Epithelial cell of prostate (primary cell): Measurements from ENCODE around the gene LAD1.

Experiments
- DNase-seq: peaks from one replicate; pipeline ENCODE4 v3.0.0-alpha.2; 2011; ENCODE audit warnings: low read depth, low spot score
- H3K27ac ChIP-seq: fragments of 450-650 bp; 2 replicates; pipeline ENCODE4 v1.5.1; 2017; ENCODE audit warnings: mild to moderate bottlenecking

The LAD1 gene, protein sequence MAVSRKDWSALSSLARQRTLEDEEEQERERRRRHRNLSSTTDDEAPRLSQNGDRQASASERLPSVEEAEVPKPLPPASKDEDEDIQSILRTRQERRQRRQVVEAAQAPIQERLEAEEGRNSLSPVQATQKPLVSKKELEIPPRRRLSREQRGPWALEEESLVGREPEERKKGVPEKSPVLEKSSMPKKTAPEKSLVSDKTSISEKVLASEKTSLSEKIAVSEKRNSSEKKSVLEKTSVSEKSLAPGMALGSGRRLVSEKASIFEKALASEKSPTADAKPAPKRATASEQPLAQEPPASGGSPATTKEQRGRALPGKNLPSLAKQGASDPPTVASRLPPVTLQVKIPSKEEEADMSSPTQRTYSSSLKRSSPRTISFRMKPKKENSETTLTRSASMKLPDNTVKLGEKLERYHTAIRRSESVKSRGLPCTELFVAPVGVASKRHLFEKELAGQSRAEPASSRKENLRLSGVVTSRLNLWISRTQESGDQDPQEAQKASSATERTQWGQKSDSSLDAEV

DNA sequence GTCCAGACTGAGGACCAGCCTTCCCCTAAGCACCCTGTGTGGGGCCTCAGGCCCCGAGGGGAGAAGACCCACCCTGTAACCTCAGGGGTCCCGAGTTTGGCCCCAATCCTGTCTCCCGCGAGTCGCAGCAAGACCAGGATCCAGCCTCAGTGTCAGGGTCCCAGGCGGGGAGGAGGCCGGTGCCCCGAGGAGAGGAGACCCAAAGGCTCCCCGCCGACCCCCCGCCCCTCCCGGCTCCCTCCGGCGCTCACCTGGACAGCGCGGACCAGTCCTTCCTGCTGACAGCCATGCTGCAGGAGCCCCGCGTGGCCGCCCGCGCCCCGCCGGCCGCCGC lies at the start of gene LAD1:
Gene LAD1, minus strand, starts transcription at position 307 of the 334 bp plus-strand sequence. Its CDS starts 18 bp downstream, at position 289.
- no peak for DNase-seq
- peak within 1 kb of the TSS; percentile 99 for H3K27ac ChIP-seq

DNA sequence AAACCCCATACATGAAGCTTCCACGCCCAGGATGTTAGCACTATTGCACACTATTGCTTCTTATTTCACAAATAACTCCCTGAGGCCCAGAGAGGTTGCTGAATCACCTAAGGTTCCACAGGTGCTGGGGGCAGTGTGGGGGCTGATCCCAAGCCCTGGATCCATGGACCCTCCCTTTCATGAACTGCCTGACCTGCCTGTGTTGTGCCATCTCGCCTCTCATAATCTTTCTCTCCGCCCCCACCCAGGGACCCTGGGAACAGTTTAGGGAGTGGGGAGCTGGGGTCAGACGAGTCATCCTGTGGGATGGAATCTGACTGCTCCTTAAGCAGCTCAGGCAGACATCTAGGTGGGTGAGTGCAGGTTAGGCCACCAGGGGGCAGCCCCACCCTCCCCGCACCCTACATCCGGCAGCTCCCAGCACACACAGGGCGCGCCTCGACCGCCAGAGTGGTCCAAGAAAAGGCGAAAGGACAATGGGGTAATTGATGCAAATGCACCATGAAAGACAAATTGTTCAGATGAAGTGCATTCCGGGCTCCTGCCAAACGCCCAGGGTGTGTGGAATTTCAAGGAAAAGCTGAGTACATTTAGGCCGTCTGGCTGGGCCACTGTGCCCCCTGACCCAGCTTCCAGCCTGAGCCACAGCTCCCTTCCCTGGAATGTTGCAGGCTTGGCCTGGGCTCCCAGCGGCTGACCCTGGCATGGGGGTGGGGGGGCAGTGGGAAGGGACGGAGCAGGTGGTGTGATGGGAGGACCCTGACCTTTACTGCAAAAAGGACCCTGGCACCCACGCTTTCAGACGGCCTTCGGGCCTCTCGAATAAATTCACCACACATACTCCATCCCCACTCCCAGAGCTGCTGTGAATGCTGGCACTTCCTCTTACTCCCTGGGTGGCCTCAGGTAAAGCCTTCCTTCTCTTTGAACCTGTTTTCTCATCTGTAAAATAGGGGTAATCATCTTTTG lies 49.1 kb upstream of the LAD1 start:
- peak overlapping the region; percentile 71 for H3K27ac ChIP-seq

DNA sequence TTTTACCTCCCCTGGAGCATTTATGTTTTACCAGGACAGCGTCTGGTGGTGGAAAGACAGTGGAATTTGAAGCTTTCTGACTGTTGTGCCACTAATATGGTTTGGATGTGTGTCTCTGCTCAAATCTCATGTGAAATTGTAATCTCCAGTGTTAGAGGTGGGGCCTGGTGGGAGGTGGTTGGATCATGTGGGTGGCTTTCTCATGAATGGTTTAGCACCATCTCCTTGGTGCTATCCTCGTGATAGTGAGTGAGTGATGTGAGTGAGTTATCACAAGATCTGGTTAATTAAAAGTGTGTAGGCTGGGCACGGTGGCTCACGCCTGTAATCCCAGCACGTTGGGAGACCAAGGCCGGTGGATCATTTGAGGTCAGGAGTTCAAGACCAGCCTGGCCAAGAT lies 46.2 kb upstream of the LAD1 start:
- H3K27ac ChIP-seq: no peak overlapping the region
- no peak for DNase-seq

More for the DNA sequence above, 49.1 kb upstream of the LAD1 start:
- no peak for DNase-seq

DNA sequence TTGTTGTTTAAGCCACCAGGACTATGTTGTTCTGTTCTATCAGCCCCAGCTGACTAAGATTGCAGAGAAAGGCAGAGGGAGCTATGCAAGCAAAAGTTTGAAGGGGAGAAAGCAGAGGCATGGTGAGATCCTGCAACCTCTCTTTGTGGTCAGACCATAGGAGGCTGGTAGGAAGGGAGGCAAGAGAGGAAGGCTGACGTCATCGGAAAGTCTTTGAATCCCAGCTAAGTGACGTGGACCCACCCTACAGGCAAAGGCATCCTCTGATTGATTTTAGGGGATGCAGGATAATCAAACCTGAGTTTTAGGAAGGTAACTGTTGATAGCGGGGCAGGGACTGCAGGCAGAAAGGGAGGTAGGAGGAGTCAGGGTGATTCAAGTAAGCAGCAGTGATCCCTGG lies 45.7 kb upstream of the LAD1 start:
- H3K27ac ChIP-seq: no peak overlapping the region
- no peak for DNase-seq

DNA sequence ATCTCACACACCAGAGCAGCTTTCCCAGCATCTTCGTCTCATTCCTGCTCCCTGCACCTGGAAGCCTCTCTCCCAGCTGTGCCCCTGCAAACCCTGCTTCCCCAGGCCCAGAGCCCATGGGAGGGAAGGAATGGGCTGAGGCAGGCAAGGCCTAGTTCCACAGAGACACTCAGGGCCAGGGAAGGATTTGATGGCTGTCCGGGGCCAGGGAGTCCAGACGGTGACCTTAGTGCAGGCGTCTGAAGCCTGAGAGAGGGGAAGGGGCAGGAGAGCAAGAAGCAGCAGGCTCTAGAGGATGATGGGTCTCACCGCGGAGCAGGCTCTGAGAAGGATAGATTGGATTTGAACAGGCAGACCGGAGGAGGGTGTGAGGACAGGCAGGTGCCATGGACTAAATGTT lies 44.6 kb upstream of the LAD1 start:
- H3K27ac ChIP-seq: no peak overlapping the region
- no peak for DNase-seq

DNA sequence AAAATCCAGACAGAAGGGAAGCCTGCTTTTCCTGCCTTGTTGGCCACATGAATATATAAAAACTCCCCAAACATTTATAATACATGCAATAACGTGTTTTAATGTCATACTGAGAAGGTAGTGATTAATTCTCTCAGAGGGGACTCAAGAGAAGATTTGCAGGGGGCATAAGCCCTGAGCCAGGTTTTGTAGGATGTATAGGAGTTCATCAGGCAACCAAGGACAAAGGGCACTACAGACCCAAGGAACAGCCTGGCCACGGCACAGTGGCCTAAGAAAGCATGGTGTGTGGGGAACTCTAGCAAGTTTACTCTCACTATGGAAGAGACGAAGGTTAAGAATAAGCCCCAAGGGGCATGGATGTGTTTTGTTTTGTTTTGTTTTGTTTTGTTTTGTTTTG lies 37.8 kb upstream of the LAD1 start:
- DNase-seq: no peak
- H3K27ac ChIP-seq: no peak overlapping the region

DNA sequence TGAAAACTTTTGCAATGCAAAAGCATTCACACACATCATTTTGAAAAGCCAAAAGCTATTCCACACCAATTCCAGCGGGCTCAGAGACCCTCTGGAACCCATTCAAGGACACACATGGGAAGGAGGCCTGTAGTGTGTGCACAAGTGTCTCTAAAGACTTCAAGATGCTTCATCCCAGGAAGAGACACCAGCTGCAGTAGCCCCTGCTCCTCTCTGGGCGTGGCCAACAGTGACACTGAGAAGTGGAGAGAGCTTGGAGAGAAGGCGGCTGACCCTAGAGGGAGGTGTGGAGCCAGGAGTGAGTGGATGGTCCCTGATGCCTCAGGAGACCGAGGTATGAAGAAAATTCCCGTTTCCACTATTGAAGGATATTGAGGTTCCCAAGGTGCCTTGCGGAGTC lies 37.3 kb upstream of the LAD1 start:
- H3K27ac ChIP-seq: peak overlapping the region; percentile 79

DNA sequence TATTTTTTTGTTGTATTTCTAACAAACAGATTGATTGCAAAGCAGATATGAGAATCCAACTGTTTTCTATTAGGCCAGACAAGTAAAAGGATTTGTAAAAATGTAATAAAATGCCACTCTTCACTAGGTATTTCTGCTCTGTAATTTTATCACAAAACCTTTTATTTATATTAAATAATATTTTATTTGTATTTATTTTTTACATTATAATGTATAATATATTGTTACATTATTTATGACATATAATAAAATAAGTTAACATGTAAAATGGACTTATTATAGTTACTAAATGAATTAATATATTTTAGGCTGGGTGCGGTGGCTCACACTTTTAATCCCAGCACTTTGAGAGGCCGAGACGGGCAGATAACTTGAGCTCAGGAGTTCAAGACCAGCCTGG lies 35.1 kb upstream of the LAD1 start:
- no peak overlapping the region for H3K27ac ChIP-seq
- DNase-seq: no peak

More for the DNA sequence above, 37.3 kb upstream of the LAD1 start:
- DNase-seq: no peak

DNA sequence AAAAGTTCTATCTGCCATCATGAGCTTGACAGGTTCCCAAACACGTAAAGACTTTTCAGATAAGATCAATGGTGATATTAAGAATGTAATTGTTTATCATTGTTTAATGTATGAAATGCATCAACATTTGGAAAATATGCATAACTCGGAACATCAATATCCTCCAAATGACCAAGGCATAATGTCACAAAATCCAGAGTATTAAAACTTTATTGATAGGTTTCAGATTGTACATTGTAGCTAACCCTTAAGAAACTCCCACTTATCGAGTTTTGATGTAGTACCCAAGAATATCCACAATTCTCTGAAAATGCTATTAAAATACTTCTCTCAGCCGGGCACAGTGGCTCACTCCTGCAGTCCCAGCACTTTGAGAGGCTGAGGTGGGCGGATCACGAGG lies 34.5 kb upstream of the LAD1 start:
- no peak for DNase-seq

DNA sequence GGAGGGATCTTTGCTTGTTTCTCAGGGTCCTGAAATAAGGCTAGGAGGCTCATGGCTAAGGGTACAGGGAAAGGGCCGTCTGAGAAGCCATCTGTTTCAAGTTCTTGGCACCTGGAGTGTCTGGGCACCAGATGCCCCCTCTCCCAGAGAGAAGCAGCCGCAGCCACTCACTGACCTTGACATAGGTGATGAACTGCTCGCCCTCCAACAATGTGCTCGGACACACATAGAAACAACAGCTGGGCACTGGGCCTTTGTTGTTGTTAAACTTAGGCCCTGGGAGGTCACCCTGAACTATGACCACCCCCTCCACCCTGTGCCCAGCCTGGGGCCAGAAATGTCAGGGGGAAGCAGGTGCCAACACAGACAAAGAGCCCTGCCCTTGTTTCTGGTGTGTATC lies 31.7 kb upstream of the LAD1 start:
- no peak for DNase-seq
- no peak overlapping the region for H3K27ac ChIP-seq

More for the DNA sequence above, 34.5 kb upstream of the LAD1 start:
- no peak overlapping the region for H3K27ac ChIP-seq

DNA sequence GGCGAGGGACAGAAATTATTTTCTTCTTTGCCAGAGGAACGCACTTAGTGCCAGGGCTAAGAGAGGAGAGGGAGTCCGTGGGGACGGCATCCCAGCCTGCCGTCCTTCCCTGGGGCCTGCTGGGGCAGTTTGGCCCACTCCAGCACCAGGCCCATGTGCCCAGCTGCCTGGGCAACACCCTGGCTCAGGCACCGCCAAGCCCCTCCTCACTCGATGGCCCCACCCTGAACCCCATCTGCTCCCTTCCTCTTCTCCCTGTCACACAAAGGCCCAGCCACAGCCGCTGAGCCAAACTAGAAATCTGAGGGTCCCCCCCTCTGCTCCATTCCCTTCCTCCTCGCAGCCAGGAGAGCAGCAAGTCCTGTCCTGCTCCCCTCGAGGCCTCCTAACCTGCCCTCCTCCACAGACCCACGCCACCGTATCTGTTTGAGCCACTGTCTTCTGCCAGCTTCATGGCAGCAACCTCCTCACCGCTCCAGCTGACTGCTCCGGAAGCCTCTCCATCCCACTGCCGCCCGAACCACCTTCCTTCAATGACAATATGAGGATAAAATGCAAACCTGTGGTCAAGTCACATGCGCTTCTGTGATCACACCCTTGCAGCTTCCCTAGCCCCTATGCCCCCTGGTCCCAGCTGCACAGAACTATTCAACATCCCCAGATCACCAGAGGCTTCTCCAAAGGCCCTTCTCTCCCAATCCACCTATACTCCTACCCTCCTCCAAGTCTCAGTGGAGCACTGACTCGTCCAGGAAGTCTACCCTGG lies 30.8 kb upstream of the LAD1 start:
- no peak for DNase-seq
- no peak overlapping the region for H3K27ac ChIP-seq

DNA sequence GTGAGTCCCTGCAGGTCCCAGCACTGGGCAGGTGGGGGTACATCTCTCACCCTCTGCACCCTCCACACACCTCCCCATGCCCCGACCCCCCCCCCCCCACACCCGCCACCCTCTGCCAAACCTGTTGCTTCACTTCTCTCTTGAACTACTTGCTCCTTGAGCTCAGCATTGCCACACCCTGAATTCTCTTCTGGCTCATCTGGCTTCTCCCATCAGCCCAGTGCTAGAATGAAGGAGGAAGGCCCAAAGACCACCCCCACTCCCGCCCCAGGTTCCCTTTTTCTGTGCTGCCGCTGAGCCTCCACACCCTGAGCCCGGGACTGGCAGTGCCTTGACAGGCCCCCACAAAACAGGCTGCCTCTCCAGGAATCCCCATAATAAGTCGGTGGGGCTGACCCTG lies 28.8 kb upstream of the LAD1 start:
- DNase-seq: no peak
- H3K27ac ChIP-seq: no peak overlapping the region

DNA sequence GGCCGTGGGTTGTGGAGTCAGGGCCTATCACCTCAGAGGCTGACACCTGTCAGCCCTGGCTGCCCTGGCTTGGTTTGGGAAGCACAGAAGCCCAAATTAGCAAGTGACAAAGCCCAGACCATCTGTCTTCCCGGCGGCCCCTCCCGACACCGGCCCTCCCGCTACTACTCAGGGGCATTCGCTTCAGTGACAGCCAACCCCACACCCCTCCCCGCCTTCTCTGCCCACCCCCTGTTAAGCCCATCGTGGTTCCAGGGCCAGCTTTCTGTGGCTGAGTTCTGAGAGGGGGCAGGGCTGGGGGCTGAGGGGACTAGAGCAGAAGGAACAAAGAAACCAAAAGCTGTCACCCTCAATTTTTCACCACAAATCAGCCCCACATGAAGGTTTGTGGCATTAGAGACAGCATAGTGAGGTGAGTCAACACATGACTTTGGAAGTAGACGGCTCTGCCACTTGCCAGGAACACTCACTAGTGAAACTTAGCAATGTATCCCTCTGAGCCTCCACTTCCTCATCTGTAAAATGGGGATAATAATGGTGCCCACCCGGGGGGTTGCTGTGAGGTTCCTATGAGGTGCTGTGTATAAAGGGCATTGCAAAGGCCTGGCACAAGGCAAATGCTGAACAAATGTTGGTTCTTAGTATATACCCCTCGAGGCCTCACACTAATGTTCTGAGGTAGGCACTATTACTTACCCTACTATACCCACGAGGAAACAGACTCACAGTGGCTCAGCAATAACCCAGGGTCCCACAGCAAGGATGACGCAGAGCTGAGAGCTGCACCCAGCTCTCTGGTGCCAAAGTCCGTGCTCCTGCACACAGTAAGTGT lies 27.6 kb upstream of the LAD1 start:
- H3K27ac ChIP-seq: no peak overlapping the region
- DNase-seq: no peak

DNA sequence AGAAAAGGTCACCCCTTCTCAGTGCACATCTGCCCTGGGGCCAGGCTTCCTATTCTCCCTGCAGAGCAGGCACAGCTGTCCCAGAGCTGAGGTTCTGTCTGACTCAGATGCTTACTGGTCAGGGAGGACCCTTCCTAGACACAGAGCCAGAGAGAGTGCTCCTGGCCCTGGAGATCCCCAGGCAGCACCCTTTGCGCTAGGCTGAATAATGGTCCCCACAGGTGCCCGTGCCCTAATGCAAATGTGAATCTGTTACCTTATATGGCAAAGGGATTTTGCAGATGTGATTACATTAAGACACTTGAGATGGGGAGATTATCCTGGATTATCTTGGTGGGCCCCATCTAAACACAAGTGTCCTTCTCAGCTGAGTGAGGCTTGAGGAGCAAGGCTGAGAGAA lies 25.0 kb upstream of the LAD1 start:
- DNase-seq: no peak
- H3K27ac ChIP-seq: no peak overlapping the region

DNA sequence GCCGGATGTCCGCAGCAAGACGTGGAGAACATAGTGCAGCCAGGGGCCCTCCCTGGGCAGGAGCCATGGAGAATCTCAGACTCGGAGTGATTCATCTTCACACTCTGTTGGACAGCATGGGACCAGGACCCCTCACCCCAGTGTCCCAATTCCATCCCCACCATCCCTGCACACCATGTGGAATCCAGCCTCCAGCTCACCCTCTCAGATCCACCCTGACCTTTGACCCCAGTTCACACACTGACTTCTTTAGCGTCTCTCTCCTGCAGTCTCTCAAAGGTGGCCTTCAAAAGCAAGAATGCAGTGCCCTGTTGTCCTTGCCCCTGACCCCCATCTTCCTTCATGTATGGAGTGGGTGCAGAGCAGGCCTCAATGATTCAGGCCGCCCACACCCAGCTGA lies 24.5 kb upstream of the LAD1 start:
- no peak for DNase-seq
- no peak overlapping the region for H3K27ac ChIP-seq

DNA sequence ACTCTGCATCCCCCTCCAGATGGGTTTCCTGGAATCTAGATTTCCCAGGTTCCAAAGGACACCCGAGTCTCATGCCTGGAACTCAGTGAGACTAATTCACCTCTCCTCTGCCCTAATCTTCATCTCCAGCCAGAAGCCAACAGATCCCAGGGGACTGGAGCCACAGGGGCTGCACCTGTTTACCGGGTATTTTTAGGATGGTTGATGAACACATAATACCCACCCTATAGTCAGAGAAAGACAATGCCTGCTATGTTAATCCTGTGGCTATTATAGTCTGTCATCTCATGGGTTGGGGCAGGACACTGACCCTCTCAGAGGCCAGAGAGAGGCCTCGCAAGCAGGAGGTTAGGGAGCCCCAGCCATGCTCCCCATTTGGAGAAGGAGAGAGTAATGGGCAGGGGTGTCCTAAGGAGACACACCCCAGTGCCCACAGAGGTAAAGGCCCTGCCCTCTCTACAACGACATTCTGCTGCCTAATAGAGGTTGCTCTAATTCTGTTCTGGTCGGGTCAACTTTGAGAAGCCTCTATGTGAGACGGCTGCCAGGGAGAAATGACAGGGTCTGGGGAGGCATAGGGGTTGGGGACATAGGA lies 23.4 kb upstream of the LAD1 start:
- no peak for DNase-seq
- no peak overlapping the region for H3K27ac ChIP-seq

DNA sequence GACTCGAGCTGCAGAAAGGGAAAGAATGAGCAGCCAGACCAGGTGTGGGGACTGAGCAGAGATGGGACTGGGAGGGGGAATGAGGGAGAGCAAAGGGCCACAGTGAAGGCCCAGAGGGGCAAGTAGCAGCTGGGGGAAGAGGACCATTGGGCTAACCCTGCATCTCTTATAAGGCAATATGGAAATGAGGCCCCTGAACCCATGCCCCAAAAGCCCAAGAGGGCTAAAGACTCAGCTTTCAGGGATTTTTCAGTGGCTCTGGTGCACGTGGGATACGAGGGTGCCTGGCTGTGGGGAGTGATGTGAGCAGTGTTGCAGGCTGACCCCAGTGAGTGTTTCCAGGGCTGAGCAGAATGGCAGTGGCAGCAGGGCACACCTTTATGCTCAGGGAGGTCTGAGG lies 22.9 kb upstream of the LAD1 start:
- DNase-seq: no peak
- H3K27ac ChIP-seq: no peak overlapping the region

DNA sequence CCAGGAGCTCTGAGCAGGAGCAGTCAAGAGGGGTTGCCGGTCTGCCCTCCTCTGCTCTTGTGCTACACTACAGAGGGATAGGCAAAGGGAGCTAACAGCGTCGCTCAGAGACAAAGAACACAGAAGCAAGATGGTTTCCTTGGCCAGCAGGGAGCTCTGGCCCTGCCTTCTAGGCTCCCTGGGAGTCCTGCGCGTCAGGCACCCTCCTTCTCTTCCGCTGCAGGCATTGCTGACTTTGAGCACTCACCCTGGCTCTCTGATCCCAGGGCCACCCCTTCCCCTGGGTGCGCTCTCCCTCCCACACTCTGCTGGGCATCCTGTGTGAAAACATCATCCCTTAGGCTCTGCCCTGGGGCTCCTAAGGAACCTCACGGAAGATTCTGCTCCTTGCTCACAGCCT lies 21.9 kb upstream of the LAD1 start:
- no peak for DNase-seq
- no peak overlapping the region for H3K27ac ChIP-seq

DNA sequence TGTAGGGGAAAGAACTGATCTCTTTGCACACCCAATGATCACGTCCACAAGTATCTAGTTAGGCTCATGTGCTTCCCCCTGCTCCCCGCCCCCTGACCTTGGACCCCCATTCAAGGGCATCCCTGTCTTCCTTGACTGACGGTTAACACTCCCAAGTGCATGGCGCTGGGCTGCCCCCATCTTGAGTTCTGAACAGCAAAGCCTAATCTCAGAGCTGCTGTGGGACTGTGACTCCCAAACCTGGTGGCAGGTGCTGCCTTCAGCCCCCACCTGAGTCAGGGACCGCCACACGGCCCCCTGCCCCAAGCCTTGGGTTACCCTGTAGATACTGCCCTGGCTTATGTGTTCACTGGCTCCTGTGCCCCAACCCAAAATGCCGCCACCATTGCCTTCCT lies 21.5 kb upstream of the LAD1 start:
- DNase-seq: no peak
- no peak overlapping the region for H3K27ac ChIP-seq
